Measurements from ENCODE around the gene MEGF6.

DNA sequence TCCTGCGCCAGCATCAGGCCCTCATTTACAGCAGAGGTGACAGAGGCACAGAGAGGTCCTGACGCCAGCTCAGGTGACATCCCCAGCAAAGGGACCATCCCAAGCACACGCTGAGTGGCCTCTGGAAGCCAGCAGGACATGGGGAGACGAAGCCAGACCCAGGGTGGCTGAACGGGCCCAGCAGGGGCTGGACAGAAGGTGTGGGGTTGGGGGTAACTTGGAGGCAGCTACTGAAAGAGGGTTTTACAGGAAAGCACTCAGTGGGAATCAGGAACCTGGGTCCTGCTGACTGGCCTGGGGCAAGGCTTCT, 158.5 kb downstream of the MEGF6 start:
- TF ChIP-seq, protein P1, sequence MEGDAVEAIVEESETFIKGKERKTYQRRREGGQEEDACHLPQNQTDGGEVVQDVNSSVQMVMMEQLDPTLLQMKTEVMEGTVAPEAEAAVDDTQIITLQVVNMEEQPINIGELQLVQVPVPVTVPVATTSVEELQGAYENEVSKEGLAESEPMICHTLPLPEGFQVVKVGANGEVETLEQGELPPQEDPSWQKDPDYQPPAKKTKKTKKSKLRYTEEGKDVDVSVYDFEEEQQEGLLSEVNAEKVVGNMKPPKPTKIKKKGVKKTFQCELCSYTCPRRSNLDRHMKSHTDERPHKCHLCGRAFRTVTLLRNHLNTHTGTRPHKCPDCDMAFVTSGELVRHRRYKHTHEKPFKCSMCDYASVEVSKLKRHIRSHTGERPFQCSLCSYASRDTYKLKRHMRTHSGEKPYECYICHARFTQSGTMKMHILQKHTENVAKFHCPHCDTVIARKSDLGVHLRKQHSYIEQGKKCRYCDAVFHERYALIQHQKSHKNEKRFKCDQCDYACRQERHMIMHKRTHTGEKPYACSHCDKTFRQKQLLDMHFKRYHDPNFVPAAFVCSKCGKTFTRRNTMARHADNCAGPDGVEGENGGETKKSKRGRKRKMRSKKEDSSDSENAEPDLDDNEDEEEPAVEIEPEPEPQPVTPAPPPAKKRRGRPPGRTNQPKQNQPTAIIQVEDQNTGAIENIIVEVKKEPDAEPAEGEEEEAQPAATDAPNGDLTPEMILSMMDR (IDR thresholded peaks at IDR 0.05; ENCODE audit: low read depth, low read length, poor library complexity, severe bottlenecking) = no peak
- TF ChIP-seq EZH2phosphoT487 (IDR thresholded peaks at IDR 0.05; ENCODE audit: borderline replicate concordance, low read length) = no peak
